MCF 10A (cell line): ENCODE results near the gene ERC2. TPM values are rescaled to one million over a fixed set of nuclear protein-coding genes. Genes with fewer than 3 reads are reported as not detected.

Experiments
- BruUV-seq: library from RNA; stranded (reverse); fragments of 400-500 nt; replicated peaks from 2 replicates; lab custom pipeline; 2021; lab: Mats Ljungman, UMichigan
- CTCF ChIA-PET: fragments of 300-600 bp; sonication (Branson Sonifier 250); formaldehyde crosslinking; extraction: SDS; loops from one replicate; lab custom pipeline; 2021; ENCODE audit warnings: antibody characterized with exemption, inconsistent platforms; lab: Yijun Ruan, JAX
- POLR2A ChIA-PET: fragments of 300-600, 350-650 bp; sonication (Branson Sonifier 250); formaldehyde crosslinking; extraction: SDS; loops from one replicate; lab custom pipeline; 2020; ENCODE audit warnings: antibody characterized with exemption, inconsistent platforms; lab: Yijun Ruan, JAX
- DNase-seq: peaks from one replicate; pipeline ENCODE4 v3.0.0-alpha.2; 2018; ENCODE audit not compliant: unreplicated experiment
- H3K27ac Mint-ChIP-seq: one replicate; pipeline ENCODE4 v1.8.0; 2022; ENCODE audit warnings: mild to moderate bottlenecking, low read depth, mixed read lengths; ENCODE audit not compliant: unreplicated experiment
- H3K27me3 Mint-ChIP-seq: one replicate; pipeline ENCODE4 v1.8.0; 2022; ENCODE audit warnings: mixed read lengths; ENCODE audit not compliant: insufficient read depth, unreplicated experiment
- H3K36me3 Mint-ChIP-seq: one replicate; pipeline ENCODE4 v1.8.0; 2022; ENCODE audit warnings: mild to moderate bottlenecking, moderate library complexity, mixed read lengths; ENCODE audit not compliant: insufficient read depth, unreplicated experiment
- H3K4me1 Mint-ChIP-seq: one replicate; pipeline ENCODE4 v1.8.0; 2022; ENCODE audit warnings: mixed read lengths; ENCODE audit not compliant: insufficient read depth, unreplicated experiment
- H3K4me3 Mint-ChIP-seq: one replicate; pipeline ENCODE4 v1.8.0; 2022; ENCODE audit warnings: mild to moderate bottlenecking, moderate library complexity, mixed read lengths; ENCODE audit not compliant: unreplicated experiment
- H3K9me3 Mint-ChIP-seq: one replicate; pipeline ENCODE4 v1.8.0; 2022; ENCODE audit warnings: mixed read lengths; ENCODE audit not compliant: unreplicated experiment
- CTCF ChIP-seq: fragments of 200-600 bp; IDR thresholded peaks from one replicate; pipeline ENCODE4 v1.8.0; 2022; ENCODE audit warnings: antibody characterized with exemption, mild to moderate bottlenecking; ENCODE audit not compliant: unreplicated experiment
- intact Hi-C: fragments of 100-400 bp; cut with micrococcal nuclease; formaldehyde crosslinking; loops from 2 replicates; pipeline ENCODE4 v1.14.1; 2022
- total RNA-seq: library from RNA; stranded (reverse); gene quantifications from 2 replicates; pipeline ENCODE4 v1.2.3, GENCODE V29; 2022

The ERC2 gene
- total RNA-seq, 1 experiment from 2014 or later = 0.42 TPM

GRCh38 chr3:55708242-55708641 is 760.0 kb downstream of the ERC2 start:
- no TSS peak for BruUV-seq

GRCh38 chr3:55704521-55704920 is 763.7 kb downstream of the ERC2 start:
- Mint-ChIP-seq H3K27ac (no peak overlapping the region), H3K36me3 (no peaks in the 10 kb centered on the region), H3K4me3 (no peak overlapping the region), H3K9me3 (no peaks in the 10 kb centered on the region), H3K27me3 (peaks cover 15% of the 10 kb centered on the region), H3K4me1 (no peaks in the 10 kb centered on the region)
- ChIA-PET POLR2A (interaction anchor here (0.7 to 0.8 kb wide), 2 partner anchors 9 to 493 kb away, joined by 3 read pairs; no protein-coding TSS in a partner anchor), CTCF (interaction anchor here (1.1 kb wide), 1 partner anchor 30 kb away, joined by 3 read pairs; no protein-coding TSS in a partner anchor)
- intact Hi-C loops = no loop called here
- BruUV-seq = no TSS peak
- DNase-seq = no peak
- TF ChIP-seq CTCF = no peak

More at GRCh38 chr3:55708242-55708641, 760.0 kb downstream of the ERC2 start:
- Mint-ChIP-seq H3K9me3 (no peaks in the 10 kb centered on the region), H3K4me3 (no peak overlapping the region), H3K27ac (no peak overlapping the region), H3K36me3 (no peaks in the 10 kb centered on the region), H3K4me1 (no peaks in the 10 kb centered on the region), H3K27me3 (no peaks in the 10 kb centered on the region)
- no peak for DNase-seq
- no peak for TF ChIP-seq CTCF
- intact Hi-C loops = no loop called here
- POLR2A ChIA-PET = no interaction called here
- CTCF ChIA-PET = interaction anchor here (0.6 kb wide), 1 partner anchor 12 kb away, joined by 4 read pairs; no protein-coding TSS in a partner anchor

DNA sequence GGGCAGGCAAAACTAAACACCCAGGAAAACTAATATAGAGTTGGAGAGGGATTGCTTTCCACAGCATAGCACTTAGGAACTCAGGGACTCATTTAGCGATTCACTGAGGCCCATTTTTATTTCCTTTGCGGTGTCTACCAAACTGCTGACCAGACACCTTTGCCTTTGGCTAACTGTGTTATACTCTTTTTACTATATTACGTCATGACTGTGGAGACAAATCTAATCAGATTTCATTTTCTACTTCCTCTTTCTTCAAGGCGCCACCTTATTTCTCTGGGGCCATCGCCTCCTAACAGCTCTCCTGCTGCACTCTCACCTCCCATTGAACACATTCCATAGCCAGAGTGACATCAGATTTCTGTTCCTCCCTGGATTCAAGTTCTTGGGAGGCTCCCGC is 765.4 kb downstream of the ERC2 start:
- Mint-ChIP-seq H3K4me3 (no peak overlapping the region), H3K27me3 (peaks cover 15% of the 10 kb centered on the region), H3K4me1 (no peaks in the 10 kb centered on the region), H3K36me3 (no peaks in the 10 kb centered on the region), H3K27ac (no peak overlapping the region), H3K9me3 (no peaks in the 10 kb centered on the region)
- no peak for DNase-seq
- ChIA-PET CTCF (no interaction called here), POLR2A (no interaction called here)
- no TSS peak for BruUV-seq
- intact Hi-C loops = no loop called here
- TF ChIP-seq CTCF = no peak

- no peaks in the 10 kb centered on the region for H3K36me3 Mint-ChIP-seq
- no TSS peak for BruUV-seq
- no peak overlapping the region for H3K4me3 Mint-ChIP-seq
- ChIA-PET CTCF (interaction anchor here (0.8 kb wide), 1 partner anchor 44 kb away, joined by 3 read pairs; no protein-coding TSS in a partner anchor), POLR2A (no interaction called here)
- H3K27me3 Mint-ChIP-seq = peaks cover 15% of the 10 kb centered on the region
- H3K4me1 Mint-ChIP-seq = no peaks in the 10 kb centered on the region
- no peaks in the 10 kb centered on the region for H3K9me3 Mint-ChIP-seq
- TF ChIP-seq CTCF = no peak
- intact Hi-C loops = no loop called here
- no peak overlapping the region for H3K27ac Mint-ChIP-seq
- DNase-seq = no peak
These were observed 766.3 kb downstream of the ERC2 start for GRCh38 chr3:55701997-55702396.
